HG03342 (cell line): ENCODE results near the gene TAF4.
"Not testable (repeated sequence)": the region's sequence is repeated elsewhere in the genome, so short reads cannot be mapped to it uniquely, and the experiment has no call there.

Experiments used
- ATAC-seq: cut with Tn5 transposase; IDR thresholded peaks from one replicate; pipeline ENCODE4 v1.9.1; 2021; ENCODE audit warnings: mild to moderate bottlenecking, moderate library complexity; ENCODE audit not compliant: unreplicated experiment

TAF4 gene

GRCh38 chr20:62007127-62007647 lies 58.5 kb downstream of the TAF4 start:
- ATAC-seq: no peak

DNA sequence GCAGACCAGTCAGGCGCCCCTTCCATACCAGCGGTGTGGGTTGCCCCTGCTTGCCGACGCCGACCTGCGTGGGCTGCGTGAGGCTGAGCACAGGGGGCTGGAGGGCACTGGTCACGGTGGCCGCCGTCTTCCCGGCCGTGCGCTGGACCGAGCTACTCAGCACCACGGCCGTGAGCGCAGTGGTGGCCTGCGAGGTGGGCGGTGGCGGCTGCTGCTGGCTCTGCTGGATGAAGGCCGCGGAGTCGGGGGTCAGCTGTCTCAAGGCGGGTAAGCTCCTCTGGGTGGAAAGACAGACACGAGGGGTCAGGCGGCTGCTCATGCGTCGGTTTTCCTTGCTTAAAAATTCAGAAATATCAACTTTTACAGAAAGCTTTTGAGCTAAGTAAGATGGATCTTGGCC lies 59.2 kb downstream of the TAF4 start:
- ATAC-seq: no peak

DNA sequence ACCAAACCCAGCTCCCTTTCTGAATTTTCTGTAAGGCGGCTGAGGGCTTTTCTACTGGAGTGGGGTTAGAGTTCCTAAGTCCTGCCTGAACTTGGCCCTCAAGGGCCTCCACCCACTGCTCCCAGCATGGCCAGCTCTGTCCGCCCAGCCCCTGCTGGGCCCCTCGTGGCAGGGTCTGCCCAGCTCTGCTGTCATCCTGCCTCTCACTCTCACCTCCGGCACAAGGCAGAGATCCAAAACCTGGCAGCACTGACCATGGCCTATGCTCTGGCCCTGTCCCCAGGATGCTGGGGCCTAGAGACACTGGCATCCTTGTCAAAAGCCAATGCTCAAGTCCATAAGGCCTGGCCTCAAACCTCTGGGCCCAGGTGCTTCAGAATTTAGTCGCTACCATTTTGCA lies 61.1 kb downstream of the TAF4 start:
- no peak for ATAC-seq

- ATAC-seq: no peak
These were observed 61.9 kb downstream of the TAF4 start for GRCh38 chr20:62003567-62004405.

DNA sequence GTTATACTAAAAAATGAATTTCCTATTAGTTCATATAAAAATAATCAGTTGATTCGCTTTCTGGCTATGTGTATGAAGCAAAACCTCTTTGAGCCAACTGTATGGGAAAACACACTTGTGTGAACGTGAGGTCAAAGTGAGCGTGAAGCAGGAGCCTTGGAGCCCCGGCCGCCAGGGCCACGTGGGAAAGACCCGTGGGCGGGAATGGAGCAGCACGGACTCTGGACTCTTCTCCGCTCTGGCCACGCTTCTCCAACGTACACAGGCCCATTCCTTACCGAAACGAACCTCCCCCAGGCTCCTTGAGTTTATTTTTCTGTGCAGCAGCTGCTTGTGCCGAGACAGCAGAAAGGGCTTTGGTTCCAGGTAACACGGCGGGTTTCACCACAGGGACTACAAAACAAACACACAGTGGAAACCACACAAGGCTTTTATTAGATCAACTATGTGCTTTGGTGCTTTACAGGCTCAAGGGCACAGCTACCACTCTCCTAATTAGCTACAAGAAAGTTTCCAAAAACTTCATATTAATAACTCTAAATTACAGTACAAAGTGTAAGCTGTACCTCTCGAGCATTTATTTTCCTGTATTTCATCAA lies 62.7 kb downstream of the TAF4 start:
- no peak for ATAC-seq

- no peak for ATAC-seq
These were observed 64.4 kb downstream of the TAF4 start for GRCh38 chr20:62001178-62001715.

DNA sequence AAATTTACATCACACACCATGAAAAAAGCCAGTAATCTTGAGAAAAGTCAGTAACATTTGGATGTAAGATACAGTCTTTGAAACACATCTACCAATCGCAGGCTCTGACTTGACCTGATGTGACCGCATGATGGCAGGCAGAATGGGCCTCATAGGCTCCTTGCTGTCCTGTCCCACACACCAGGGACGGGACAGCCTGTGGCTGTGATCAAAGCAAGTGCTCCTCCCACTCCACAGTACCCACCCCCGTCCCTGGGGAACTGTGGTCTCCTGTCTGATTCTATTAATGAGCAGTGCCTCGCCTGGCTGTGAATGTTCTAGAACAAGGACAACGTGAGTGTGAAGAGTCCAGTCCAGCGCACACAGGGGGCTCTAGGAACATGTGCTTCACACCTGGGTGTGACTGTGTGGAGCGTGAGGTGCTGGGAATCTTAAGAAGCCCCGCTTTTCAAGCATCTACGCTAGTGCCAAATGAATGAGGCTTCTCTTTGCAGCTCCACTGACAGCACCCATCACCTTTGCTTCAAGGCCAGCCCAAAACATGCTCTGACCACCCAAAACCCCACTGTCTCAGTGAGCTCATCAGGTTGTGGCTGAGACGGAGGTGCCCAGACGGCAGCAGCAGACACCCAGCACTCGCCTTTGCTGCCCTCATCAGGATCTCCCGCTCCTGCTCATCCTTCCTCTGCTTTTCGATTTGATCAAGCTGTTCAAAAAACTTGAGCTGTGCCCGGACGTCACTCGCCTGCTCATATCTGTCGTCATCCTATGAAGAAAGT lies 67.1 kb downstream of the TAF4 start:
- no peak for ATAC-seq

- no peak for ATAC-seq
These were observed 67.8 kb downstream of the TAF4 start for GRCh38 chr20:61997891-61998290.

DNA sequence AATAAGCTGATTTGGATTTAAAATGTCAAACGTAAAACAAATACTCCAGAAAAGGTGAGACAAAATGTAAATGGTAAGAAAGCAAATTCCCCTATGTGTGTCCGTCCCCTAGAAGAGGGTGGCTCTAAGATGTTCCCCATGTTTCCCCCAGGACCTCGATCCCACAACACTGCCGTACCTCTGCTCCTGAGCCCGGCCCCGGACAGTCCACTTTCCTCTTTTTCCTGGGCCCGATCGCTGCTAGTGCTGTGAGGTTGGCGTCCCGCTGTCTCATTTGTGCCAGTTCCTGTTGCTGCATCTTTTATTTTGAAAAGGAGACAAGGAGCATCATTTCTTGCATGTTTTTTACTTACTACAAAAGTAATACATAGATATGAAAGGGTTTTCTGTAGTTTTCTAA lies 68.3 kb downstream of the TAF4 start:
- ATAC-seq: no peak

DNA sequence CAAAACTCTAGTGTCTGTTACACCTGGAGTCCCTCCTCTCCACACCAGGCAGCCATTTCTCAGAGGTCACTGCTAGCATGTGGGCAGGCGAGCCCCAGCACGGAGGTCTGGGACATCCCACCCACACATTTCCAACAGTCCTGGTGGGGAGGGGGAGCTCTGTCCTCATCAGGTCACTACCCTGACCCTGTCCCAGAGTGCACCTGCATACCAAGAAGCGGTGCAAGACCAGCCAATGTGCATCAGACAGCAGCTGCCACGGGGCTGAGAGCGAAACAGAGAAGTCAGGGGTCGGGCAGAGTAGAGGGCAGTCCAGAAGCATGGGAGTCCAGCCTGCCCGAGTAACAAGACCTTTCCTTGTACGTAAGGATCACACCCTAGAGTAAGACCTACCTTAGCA lies 71.1 kb downstream of the TAF4 start:
- ATAC-seq: no peak

DNA sequence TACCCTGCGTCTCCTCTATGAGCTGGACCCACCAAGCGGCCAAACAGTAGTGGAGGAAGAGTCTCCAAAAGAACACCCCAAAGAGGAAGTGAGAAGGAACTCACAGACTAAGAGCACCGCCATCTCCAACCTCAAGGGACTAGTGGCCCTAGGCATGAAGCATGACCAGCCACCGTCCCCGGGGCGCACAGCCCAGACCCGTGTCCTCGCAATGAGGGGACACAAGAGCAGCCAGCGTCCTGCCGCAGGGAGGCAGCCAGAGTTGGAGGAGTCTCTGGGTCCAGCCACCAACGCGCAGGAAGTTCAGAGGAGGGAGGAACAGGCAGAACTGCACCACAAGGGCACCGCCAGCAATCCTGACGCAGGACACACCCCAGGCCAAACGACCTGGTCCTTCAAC lies 72.6 kb downstream of the TAF4 start:
- no peak for ATAC-seq

GRCh38 chr20:61991476-61991875 lies 74.2 kb downstream of the TAF4 start:
- no peak for ATAC-seq

DNA sequence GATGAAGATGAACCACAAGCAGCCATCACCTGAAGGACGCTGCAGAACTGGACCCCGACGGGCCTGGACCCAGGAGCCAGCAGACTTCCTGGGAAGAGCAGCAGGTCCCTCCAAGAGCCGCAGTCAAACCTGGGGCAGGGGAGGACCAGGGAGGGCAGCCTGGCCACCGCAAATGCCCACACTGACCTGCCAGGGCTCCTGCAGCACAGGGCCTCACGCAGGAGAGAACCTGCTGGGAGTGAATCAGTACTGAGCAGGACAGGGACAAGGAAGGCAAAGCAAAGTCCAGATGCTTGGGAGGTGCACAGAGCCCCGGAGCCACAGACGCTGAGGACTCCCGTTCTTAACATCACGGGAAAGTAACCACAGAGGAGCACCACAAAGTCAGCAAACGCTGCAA lies 75.2 kb downstream of the TAF4 start:
- no peak for ATAC-seq

DNA sequence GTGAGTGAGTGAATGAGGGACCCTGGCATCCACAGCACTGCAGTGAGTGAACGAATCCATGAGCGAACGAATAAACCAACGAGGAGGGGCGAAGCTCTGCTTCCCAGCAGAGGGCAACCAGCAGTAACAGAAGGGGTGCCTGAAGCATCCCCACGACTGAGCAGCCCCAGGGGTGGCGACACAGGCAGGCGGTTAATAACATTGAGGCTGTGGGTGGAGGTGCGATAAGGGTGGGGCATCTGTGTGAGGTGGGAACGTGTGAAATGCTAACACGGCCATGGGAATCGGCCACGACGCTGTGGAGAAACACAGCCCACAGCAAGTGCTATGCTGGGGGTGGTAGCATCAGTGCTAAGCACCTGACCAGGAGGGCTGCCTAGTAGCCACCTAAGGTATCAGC lies 75.9 kb downstream of the TAF4 start:
- no peak for ATAC-seq

- no peak for ATAC-seq
These were observed 77.0 kb downstream of the TAF4 start for GRCh38 chr20:61988665-61989064.

- no peak for ATAC-seq
These were observed 78.8 kb downstream of the TAF4 start for GRCh38 chr20:61986762-61987321.

- no peak for ATAC-seq
These were observed 80.6 kb downstream of the TAF4 start for GRCh38 chr20:61985096-61985495.

GRCh38 chr20:61984431-61984830 lies 81.2 kb downstream of the TAF4 start:
- not testable (repeated sequence) for ATAC-seq

DNA sequence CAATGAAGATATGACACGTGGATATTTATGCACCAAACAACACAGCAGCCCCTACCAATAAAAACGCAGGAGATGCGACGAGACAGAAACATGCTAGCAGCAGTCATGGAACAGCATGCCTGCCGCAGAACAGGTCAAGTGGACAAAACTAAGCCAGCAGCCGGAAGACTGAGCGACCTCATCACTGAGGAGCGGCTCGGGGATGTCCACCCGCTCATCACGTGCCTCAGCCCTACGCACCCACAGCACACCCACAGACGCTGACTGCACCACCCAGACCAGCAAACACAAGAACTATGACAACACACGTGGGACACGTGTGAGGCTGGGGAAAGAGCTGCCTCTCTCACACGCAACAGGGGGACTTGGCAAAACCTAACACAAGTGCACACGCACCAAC lies 81.7 kb downstream of the TAF4 start:
- no peak for ATAC-seq

GRCh38 chr20:61982951-61983315 lies 82.7 kb downstream of the TAF4 start:
- ATAC-seq: no peak
